CD4-positive, alpha-beta T cell treated with Interleukin-4 for 4 hours (primary cell): ENCODE results near the gene CNTN4.

Source experiments
- DNase-seq: peaks from one replicate; pipeline ENCODE4 v3.0.0-alpha.2; 2020

The CNTN4 gene

GRCh38 chr3:2283818-2284217 lies 185.2 kb downstream of the CNTN4 start:
- DNase-seq, result no peak

GRCh38 chr3:2300938-2301337 lies 202.3 kb downstream of the CNTN4 start:
- DNase-seq, result no peak

GRCh38 chr3:2301361-2301760 lies 202.7 kb downstream of the CNTN4 start:
- DNase-seq, result no peak

- no peak for DNase-seq
Measured at GRCh38 chr3:2303566-2303965, 204.9 kb downstream of the CNTN4 start.

- no peak for DNase-seq
Measured at GRCh38 chr3:2311022-2311421, 212.4 kb downstream of the CNTN4 start.

GRCh38 chr3:2317521-2317920 lies 218.9 kb downstream of the CNTN4 start:
- DNase-seq, result no peak

GRCh38 chr3:2334921-2335320 lies 236.3 kb downstream of the CNTN4 start:
- DNase-seq, result no peak

- DNase-seq, result no peak
Measured at GRCh38 chr3:2343031-2343682, 244.5 kb downstream of the CNTN4 start.

GRCh38 chr3:2352134-2352762 lies 253.6 kb downstream of the CNTN4 start:
- no peak for DNase-seq

GRCh38 chr3:2354702-2355101 lies 256.0 kb downstream of the CNTN4 start:
- DNase-seq, result no peak

- no peak for DNase-seq
Measured at GRCh38 chr3:2356298-2356950, 257.8 kb downstream of the CNTN4 start.

- no peak for DNase-seq
Measured at GRCh38 chr3:2360815-2361214, 262.1 kb downstream of the CNTN4 start.

- DNase-seq, result no peak
Measured at GRCh38 chr3:2362122-2362521, 263.5 kb downstream of the CNTN4 start.

- no peak for DNase-seq
Measured at GRCh38 chr3:2363854-2364253, 265.2 kb downstream of the CNTN4 start.

- DNase-seq, result no peak
Measured at GRCh38 chr3:2370317-2370716, 271.7 kb downstream of the CNTN4 start.

GRCh38 chr3:2372306-2372705 lies 273.6 kb downstream of the CNTN4 start:
- no peak for DNase-seq

- DNase-seq, result no peak
Measured at GRCh38 chr3:2375376-2375775, 276.7 kb downstream of the CNTN4 start.

GRCh38 chr3:2377281-2377680 lies 278.6 kb downstream of the CNTN4 start:
- DNase-seq, result no peak

GRCh38 chr3:2390926-2391532 lies 292.4 kb downstream of the CNTN4 start:
- DNase-seq, result no peak

- DNase-seq, result no peak
Measured at GRCh38 chr3:2391896-2392295, 293.2 kb downstream of the CNTN4 start.

GRCh38 chr3:2392981-2393380 lies 294.3 kb downstream of the CNTN4 start:
- no peak for DNase-seq

- DNase-seq, result no peak
Measured at GRCh38 chr3:2415083-2415482, 316.4 kb downstream of the CNTN4 start.

- DNase-seq, result no peak
Measured at GRCh38 chr3:2420919-2421318, 322.3 kb downstream of the CNTN4 start.

- DNase-seq, result no peak
Measured at GRCh38 chr3:2423143-2423542, 324.5 kb downstream of the CNTN4 start.
